Stimulated activated naive B cell treated with anti-CD40 and anti-IgM and Interleukin-4, amounts not matched to agents 10 μg/mL and 1 μg/mL and 100 μg/mL, for 72 hours (primary cell): ENCODE data around the gene H3-3A.
"Not testable (repeated sequence)": the region's sequence is repeated elsewhere in the genome, so short reads cannot be mapped to it uniquely, and the experiment has no call there.

Experiments used
- ATAC-seq, 2 donors: fragments of 150-1000 bp; cut with Tn5 transposase; replicated peaks; 2 replicates each; pipeline ENCODE4 v1.10.0; 2021; ENCODE audit warnings: moderate library complexity in 1 of 2
- DNase-seq: peaks from one replicate; pipeline ENCODE4 v3.0.0; 2021
- H3K27ac Mint-ChIP-seq: one replicate; pipeline ENCODE4 v1.8.0; 2022; ENCODE audit warnings: mild to moderate bottlenecking, mixed read lengths
- H3K27me3 Mint-ChIP-seq, 2 donors: one replicate each; pipeline ENCODE4 v1.8.0; 2022; ENCODE audit warnings: mixed read lengths in 2 of 2
- H3K36me3 Mint-ChIP-seq, 2 donors: one replicate each; pipeline ENCODE4 v1.8.0; 2022; ENCODE audit warnings: mixed read lengths in 2 of 2, mild to moderate bottlenecking in 1 of 2
- H3K4me1 Mint-ChIP-seq, 2 donors: one replicate each; pipeline ENCODE4 v1.8.0; 2022; ENCODE audit warnings: mixed read lengths in 2 of 2, mild to moderate bottlenecking in 1 of 2
- H3K4me3 Mint-ChIP-seq, 2 donors: one replicate each; pipeline ENCODE4 v1.8.0; 2022; ENCODE audit warnings: mild to moderate bottlenecking in 2 of 2, mixed read lengths in 2 of 2, moderate library complexity in 1 of 2
- H3K9me3 Mint-ChIP-seq, 2 donors: one replicate each; pipeline ENCODE4 v1.8.0; 2022; ENCODE audit warnings: mixed read lengths in 2 of 2, mild to moderate bottlenecking in 1 of 2

H3-3A gene

GRCh38 chr1:226085675-226086285 is 23.3 kb downstream of the H3-3A start:
- H3K4me3 Mint-ChIP-seq: no peak overlapping the region
- H3K27me3 Mint-ChIP-seq: no peaks in the 10 kb centered on the region

GRCh38 chr1:226086776-226087175 is 24.3 kb downstream of the H3-3A start:
- no peak overlapping the region for H3K27ac Mint-ChIP-seq

More at GRCh38 chr1:226085675-226086285, 23.3 kb downstream of the H3-3A start:
- Mint-ChIP-seq H3K9me3 (no peaks in the 10 kb centered on the region), H3K27ac (no peak overlapping the region), H3K36me3 (no peaks in the 10 kb centered on the region), H3K4me1 (peaks cover 6 to 25% of the 10 kb centered on the region in 2 donors)
- ATAC-seq (no peak), DNase-seq (no peak)

GRCh38 chr1:226091461-226091860 is 28.9 kb downstream of the H3-3A start:
- Mint-ChIP-seq H3K4me1 (no peaks in the 10 kb centered on the region), H3K4me3 (no peak overlapping the region), H3K27me3 (peaks cover 0 to 7% of the 10 kb centered on the region in 2 donors), H3K27ac (no peak overlapping the region), H3K9me3 (no peaks in the 10 kb centered on the region), H3K36me3 (no peaks in the 10 kb centered on the region)
- ATAC-seq (no peak), DNase-seq (no peak)

More at GRCh38 chr1:226086776-226087175, 24.3 kb downstream of the H3-3A start:
- peaks cover 6 to 25% of the 10 kb centered on the region in 2 donors for H3K4me1 Mint-ChIP-seq
- H3K36me3 Mint-ChIP-seq: no peaks in the 10 kb centered on the region
- no peak for DNase-seq
- no peaks in the 10 kb centered on the region for H3K27me3 Mint-ChIP-seq
- ATAC-seq: no peak
- no peaks in the 10 kb centered on the region for H3K9me3 Mint-ChIP-seq
- no peak overlapping the region for H3K4me3 Mint-ChIP-seq

GRCh38 chr1:226092048-226092820 is 29.7 kb downstream of the H3-3A start:
- H3K36me3 Mint-ChIP-seq, DNase-seq, H3K4me1 Mint-ChIP-seq, H3K27ac Mint-ChIP-seq, H3K9me3 Mint-ChIP-seq, H3K4me3 Mint-ChIP-seq, ATAC-seq: not testable (repeated sequence)
- H3K27me3 Mint-ChIP-seq: peaks cover 0 to 10% of the 10 kb centered on the region in 2 donors

GRCh38 chr1:226092965-226093364 is 30.4 kb downstream of the H3-3A start:
- Mint-ChIP-seq H3K36me3 (no peaks in the 10 kb centered on the region), H3K27ac (no peak overlapping the region), H3K27me3 (peaks cover 0 to 13% of the 10 kb centered on the region in 2 donors), H3K4me3 (no peak overlapping the region), H3K4me1 (no peaks in the 10 kb centered on the region), H3K9me3 (no peaks in the 10 kb centered on the region)
- DNase-seq (no peak), ATAC-seq (no peak)

GRCh38 chr1:226093621-226094020 is 31.1 kb downstream of the H3-3A start:
- no peaks in the 10 kb centered on the region for H3K36me3 Mint-ChIP-seq
- peaks cover 0 to under 1% of the 10 kb centered on the region in 2 donors for H3K4me1 Mint-ChIP-seq
- no peak for DNase-seq
- peaks cover 2 to 13% of the 10 kb centered on the region in 2 donors for H3K27me3 Mint-ChIP-seq
- H3K9me3 Mint-ChIP-seq: no peaks in the 10 kb centered on the region
- H3K27ac Mint-ChIP-seq: no peak overlapping the region
- H3K4me3 Mint-ChIP-seq: no peak overlapping the region
- no peak for ATAC-seq

- no peak for DNase-seq
- Mint-ChIP-seq H3K4me1 (peaks cover 0 to 2% of the 10 kb centered on the region in 2 donors), H3K27ac (no peak overlapping the region), H3K36me3 (no peaks in the 10 kb centered on the region), H3K4me3 (no peak overlapping the region), H3K9me3 (no peaks in the 10 kb centered on the region), H3K27me3 (peaks cover 4 to 13% of the 10 kb centered on the region in 2 donors)
- ATAC-seq: no peak
Measured at GRCh38 chr1:226094451-226094850, 31.9 kb downstream of the H3-3A start.

- DNase-seq (no peak), ATAC-seq (no peak)
- no peaks in the 10 kb centered on the region for H3K9me3 Mint-ChIP-seq
- peaks cover 7 to 8% of the 10 kb centered on the region in 2 donors for H3K4me1 Mint-ChIP-seq
- H3K36me3 Mint-ChIP-seq: no peaks in the 10 kb centered on the region
- peak overlapping the region; percentile 31 for H3K27ac Mint-ChIP-seq
- peaks cover 4 to 13% of the 10 kb centered on the region in 2 donors for H3K27me3 Mint-ChIP-seq
- no peak overlapping the region for H3K4me3 Mint-ChIP-seq
Measured at GRCh38 chr1:226095286-226095685, 32.8 kb downstream of the H3-3A start.

- Mint-ChIP-seq H3K27ac (no peak overlapping the region), H3K27me3 (peaks cover 4 to 13% of the 10 kb centered on the region in 2 donors)
Measured at GRCh38 chr1:226097866-226098625, 35.5 kb downstream of the H3-3A start.

GRCh38 chr1:226098870-226099835 is 36.6 kb downstream of the H3-3A start:
- DNase-seq: no peak
- ATAC-seq: peak; percentile 45 to 47
- Mint-ChIP-seq H3K27ac (no peak overlapping the region), H3K27me3 (peaks cover 4 to 13% of the 10 kb centered on the region in 2 donors), H3K4me3 (no peak overlapping the region), H3K4me1 (peaks cover 12% of the 10 kb centered on the region in 2 donors), H3K36me3 (no peaks in the 10 kb centered on the region), H3K9me3 (no peaks in the 10 kb centered on the region)

More at GRCh38 chr1:226097866-226098625, 35.5 kb downstream of the H3-3A start:
- Mint-ChIP-seq H3K4me1 (peaks cover 12% of the 10 kb centered on the region in 2 donors), H3K9me3 (no peaks in the 10 kb centered on the region), H3K36me3 (no peaks in the 10 kb centered on the region), H3K4me3 (no peak overlapping the region)
- DNase-seq: no peak
- no peak for ATAC-seq

GRCh38 chr1:226100436-226101391 is 38.2 kb downstream of the H3-3A start:
- Mint-ChIP-seq H3K4me1 (peaks cover 12% of the 10 kb centered on the region in 2 donors), H3K27me3 (peaks cover 4 to 6% of the 10 kb centered on the region in 2 donors), H3K9me3 (no peaks in the 10 kb centered on the region), H3K4me3 (peak overlapping the region; percentile 90), H3K27ac (no peak overlapping the region), H3K36me3 (no peaks in the 10 kb centered on the region)
- ATAC-seq: peak; percentile 73 to 74
- DNase-seq: no peak

GRCh38 chr1:226104671-226105121 is 42.2 kb downstream of the H3-3A start:
- H3K36me3 Mint-ChIP-seq: no peaks in the 10 kb centered on the region
- H3K27ac Mint-ChIP-seq: no peak overlapping the region
- DNase-seq (no peak), ATAC-seq (no peak)
- H3K9me3 Mint-ChIP-seq: no peaks in the 10 kb centered on the region
- no peak overlapping the region for H3K4me3 Mint-ChIP-seq
- H3K4me1 Mint-ChIP-seq: peaks cover 26 to 29% of the 10 kb centered on the region in 2 donors
- no peaks in the 10 kb centered on the region for H3K27me3 Mint-ChIP-seq
